Testis (tissue), 3 donors: ENCODE results near the gene WDR13. TPM values are rescaled to one million over a fixed set of nuclear protein-coding genes. Genes with fewer than 3 reads are reported as not detected.

Experiments used
- DNase-seq: peaks from one replicate; pipeline ENCODE4 v3.0.0-alpha.2; 2019
- H3K27ac ChIP-seq, 2 donors: fragments of 200-600 bp; sonication (generic); one replicate each; pipeline ENCODE4 v1.5.1; 2019
- H3K27me3 ChIP-seq: fragments of 200-600 bp; sonication (generic); one replicate; pipeline ENCODE4 v1.5.1; 2019
- H3K36me3 ChIP-seq: fragments of 200-600 bp; sonication (generic); one replicate; pipeline ENCODE4 v1.5.1; 2017; ENCODE audit warnings: low read depth; ENCODE audit errors: missing control alignments
- H3K4me1 ChIP-seq: fragments of 200-600 bp; sonication (generic); one replicate; pipeline ENCODE4 v1.5.1; 2019
- H3K4me3 ChIP-seq, 2 donors: fragments of 200-600 bp; sonication (generic); one replicate each; pipeline ENCODE4 v1.5.1; 2017 to 2019
- H3K9me3 ChIP-seq: fragments of 200-600 bp; sonication (generic); one replicate; pipeline ENCODE4 v1.5.1; 2017
- CTCF ChIP-seq, 3 experiments: fragments of 450-650 bp in 2 of 3; fragments of 200-600 bp in 1 of 3; sonication (generic) in 1 of 3; IDR thresholded peaks; one replicate each; pipeline ENCODE4 v1.5.1; 2016 to 2019; ENCODE audit warnings: antibody characterized with exemption in 3 of 3, mild to moderate bottlenecking in 2 of 3, moderate library complexity in 1 of 3
- POLR2A ChIP-seq: fragments of 450-650 bp; IDR thresholded peaks from one replicate; pipeline ENCODE4 v1.6.1; 2017; ENCODE audit warnings: antibody characterized with exemption, mild to moderate bottlenecking, moderate library complexity
- WGBS, 2 donors: methylation state at CpG; one replicate each; pipeline ENCODE4 v1.1.5; 2018; 5-methylcytosine and 5-hydroxymethylcytosine counted together
- intact Hi-C: fragments of 100-400 bp; cut with DNase I; formaldehyde crosslinking; loops from one replicate; pipeline ENCODE4 v1.15.1; 2023; ENCODE audit warnings: low total_unique reads
- polyA plus RNA-seq: library from polyadenylated mRNA; stranded (reverse); fragments of 350-450 nt; fragmentation: Illumina TruSeq; extraction: RNeasy Lipid Tissue Mini Kit (QIAGEN cat#74804); gene quantifications from one replicate; pipeline ENCODE4 v1.2.3, GENCODE V29; 2014; ENCODE audit warnings: low read depth, low replicate concordance; ENCODE audit not compliant: insufficient read depth
- total RNA-seq, 2 donors: library from RNA; depleted of rRNA; stranded (reverse); fragments of >200 nt; gene quantifications; one replicate each; pipeline ENCODE4 v1.2.3, GENCODE V29; 2016

Gene WDR13
- total and polyA plus RNA-seq, 3 donors from 2014 or later: 69.6 to 148 (median 109) TPM

- Histone ChIP-seq H3K27me3 (no peaks in the 10 kb centered on the region), H3K4me3 (no peak overlapping the region), H3K36me3 (no peaks in the 10 kb centered on the region), H3K9me3 (no peaks in the 10 kb centered on the region), H3K4me1 (no peaks in the 10 kb centered on the region), H3K27ac (no peak overlapping the region)
- no peak for DNase-seq
- intact Hi-C loops: no loop called here
- TF ChIP-seq POLR2A (no peak), CTCF (IDR thresholded peaks at IDR 0.05) (no peak)
- 90 to 91% methylated on average over 18 to 21 of the region's 21 CpGs for WGBS, 2 donors
These were observed 6.8 kb upstream of the WDR13 start for GRCh38 chrX:48590203-48591103.

GRCh38 chrX:48591255-48591791 lies 6.0 kb upstream of the WDR13 start:
- Histone ChIP-seq H3K4me1 (no peaks in the 10 kb centered on the region), H3K9me3 (no peaks in the 10 kb centered on the region), H3K27ac (no peak overlapping the region), H3K27me3 (no peaks in the 10 kb centered on the region), H3K4me3 (no peak overlapping the region), H3K36me3 (no peaks in the 10 kb centered on the region)
- WGBS, 2 donors: 60 to 63% methylated on average over 5 to 9 of the region's 9 CpGs
- intact Hi-C loops: no loop called here
- no peak for TF ChIP-seq POLR2A
- no peak for TF ChIP-seq CTCF (IDR thresholded peaks at IDR 0.05)
- DNase-seq: peak; percentile 19

GRCh38 chrX:48592971-48593370 lies 4.3 kb upstream of the WDR13 start:
- H3K27me3 ChIP-seq: no peaks in the 10 kb centered on the region
- peaks cover 5% of the 10 kb centered on the region for H3K4me1 ChIP-seq
- no peaks in the 10 kb centered on the region for H3K36me3 ChIP-seq
- TF ChIP-seq CTCF (IDR thresholded peaks at IDR 0.05) (no peak), POLR2A (no peak)
- H3K9me3 ChIP-seq: no peaks in the 10 kb centered on the region
- intact Hi-C loops: no loop called here
- WGBS, 2 donors: 84 to 87% methylated on average over 4 to 5 of the region's 5 CpGs
- no peak overlapping the region for H3K27ac ChIP-seq
- no peak for DNase-seq
- H3K4me3 ChIP-seq: no peak overlapping the region

- no peaks in the 10 kb centered on the region for H3K27me3 ChIP-seq
- WGBS, 2 donors: 26 to 38% methylated on average over 2 of the region's 2 CpGs
- H3K9me3 ChIP-seq: no peaks in the 10 kb centered on the region
- H3K4me1 ChIP-seq: peaks cover 5% of the 10 kb centered on the region
- no peak overlapping the region for H3K27ac ChIP-seq
- H3K4me3 ChIP-seq: no peak overlapping the region
- H3K36me3 ChIP-seq: no peaks in the 10 kb centered on the region
- intact Hi-C loops: no loop called here
- no peak for TF ChIP-seq CTCF (IDR thresholded peaks at IDR 0.05)
- no peak for TF ChIP-seq POLR2A
- DNase-seq: no peak
These were observed 1.4 kb upstream of the WDR13 start for GRCh38 chrX:48595929-48596328.
